ENCODE data around the gene GCN1.

GRCh38 chr12:120228291-120229070, 34.0 kb upstream of the GCN1 start:
- TF ChIP-seq CTCF (optimal IDR thresholded peaks at IDR 0.05 in 1 of 3, IDR thresholded peaks at IDR 0.05 in 1 of 3, conservative IDR thresholded peaks at IDR 0.05 in 1 of 3; ENCODE audit: extremely low read depth in 1 of 3, insufficient read depth in 2 of 3, low read length in 3 of 3) (peak in 2 of 3 experiments; percentile 87 to 88), EZH2 (IDR thresholded peaks at IDR 0.05; ENCODE audit: low read length) (no peak)
